Measurements from ENCODE around the gene ORM2.
"Not testable (repeated sequence)": the region's sequence is repeated elsewhere in the genome, so short reads cannot be mapped to it uniquely, and the experiment has no call there.

Gene ORM2

DNA sequence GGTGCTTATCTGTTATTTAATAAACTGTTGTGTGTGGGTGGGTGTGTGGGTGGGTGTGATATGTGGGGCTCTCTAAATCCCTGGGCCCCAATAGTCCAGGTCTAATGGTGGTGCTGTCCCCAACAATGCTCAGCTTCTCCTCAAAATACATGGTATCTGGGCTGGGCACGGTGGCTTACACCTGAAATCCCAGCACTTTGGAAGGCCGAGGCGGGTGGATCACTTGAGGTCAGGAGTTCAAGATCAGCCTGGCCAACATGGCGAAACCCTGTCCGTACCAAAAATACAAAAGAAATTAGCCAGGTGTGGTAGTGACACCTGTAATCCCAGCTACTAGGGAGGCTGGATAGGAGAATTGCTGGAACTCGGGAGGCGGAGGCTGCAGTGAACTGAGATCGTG is 11.3 kb upstream of the ORM2 start:
- H3K4me1 Mint-ChIP-seq, result peaks cover 4% of the 10 kb centered on the region
- H3K27ac Mint-ChIP-seq, result no peak overlapping the region
- H3K27me3 Mint-ChIP-seq (ENCODE audit: low read depth, poor library complexity), result peaks cover 8% of the 10 kb centered on the region
- H3K36me3 Mint-ChIP-seq (ENCODE audit: low read depth), result no peaks in the 10 kb centered on the region
- TF ChIP-seq, protein P1, sequence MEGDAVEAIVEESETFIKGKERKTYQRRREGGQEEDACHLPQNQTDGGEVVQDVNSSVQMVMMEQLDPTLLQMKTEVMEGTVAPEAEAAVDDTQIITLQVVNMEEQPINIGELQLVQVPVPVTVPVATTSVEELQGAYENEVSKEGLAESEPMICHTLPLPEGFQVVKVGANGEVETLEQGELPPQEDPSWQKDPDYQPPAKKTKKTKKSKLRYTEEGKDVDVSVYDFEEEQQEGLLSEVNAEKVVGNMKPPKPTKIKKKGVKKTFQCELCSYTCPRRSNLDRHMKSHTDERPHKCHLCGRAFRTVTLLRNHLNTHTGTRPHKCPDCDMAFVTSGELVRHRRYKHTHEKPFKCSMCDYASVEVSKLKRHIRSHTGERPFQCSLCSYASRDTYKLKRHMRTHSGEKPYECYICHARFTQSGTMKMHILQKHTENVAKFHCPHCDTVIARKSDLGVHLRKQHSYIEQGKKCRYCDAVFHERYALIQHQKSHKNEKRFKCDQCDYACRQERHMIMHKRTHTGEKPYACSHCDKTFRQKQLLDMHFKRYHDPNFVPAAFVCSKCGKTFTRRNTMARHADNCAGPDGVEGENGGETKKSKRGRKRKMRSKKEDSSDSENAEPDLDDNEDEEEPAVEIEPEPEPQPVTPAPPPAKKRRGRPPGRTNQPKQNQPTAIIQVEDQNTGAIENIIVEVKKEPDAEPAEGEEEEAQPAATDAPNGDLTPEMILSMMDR (IDR thresholded peaks at IDR 0.05), result no peak
- H3K9me3 Mint-ChIP-seq, result no peaks in the 10 kb centered on the region
- DNase-seq, result no peak
- H3K4me3 Mint-ChIP-seq, result no peak overlapping the region

DNA sequence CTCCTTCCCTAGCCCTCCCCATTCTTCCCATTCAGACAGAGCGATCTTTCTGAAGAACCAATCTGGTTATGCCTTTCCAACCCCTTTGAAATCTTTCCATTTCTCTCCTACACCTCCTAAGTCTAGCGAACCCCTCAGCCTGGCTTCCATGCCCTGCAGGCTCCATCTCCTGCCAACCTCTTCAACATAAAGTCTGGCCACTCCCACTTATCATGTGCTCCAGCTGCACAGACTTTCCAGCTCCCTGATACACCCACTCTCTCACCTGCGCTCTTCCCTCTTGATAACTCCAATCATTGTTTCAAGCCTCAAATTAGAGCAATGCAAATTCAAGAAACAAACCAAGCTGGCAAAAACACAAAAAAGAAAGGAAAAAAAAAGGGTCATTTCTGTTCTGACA is 10.5 kb upstream of the ORM2 start:
- H3K4me1 Mint-ChIP-seq, result peaks cover 4% of the 10 kb centered on the region
- TF ChIP-seq, protein P1 (IDR thresholded peaks at IDR 0.05), result no peak
- no peaks in the 10 kb centered on the region for H3K9me3 Mint-ChIP-seq
- H3K27me3 Mint-ChIP-seq (ENCODE audit: low read depth, poor library complexity), result peaks cover 8% of the 10 kb centered on the region
- no peak for DNase-seq
- no peak overlapping the region for H3K27ac Mint-ChIP-seq
- H3K4me3 Mint-ChIP-seq, result no peak overlapping the region
- H3K36me3 Mint-ChIP-seq (ENCODE audit: low read depth), result no peaks in the 10 kb centered on the region

DNA sequence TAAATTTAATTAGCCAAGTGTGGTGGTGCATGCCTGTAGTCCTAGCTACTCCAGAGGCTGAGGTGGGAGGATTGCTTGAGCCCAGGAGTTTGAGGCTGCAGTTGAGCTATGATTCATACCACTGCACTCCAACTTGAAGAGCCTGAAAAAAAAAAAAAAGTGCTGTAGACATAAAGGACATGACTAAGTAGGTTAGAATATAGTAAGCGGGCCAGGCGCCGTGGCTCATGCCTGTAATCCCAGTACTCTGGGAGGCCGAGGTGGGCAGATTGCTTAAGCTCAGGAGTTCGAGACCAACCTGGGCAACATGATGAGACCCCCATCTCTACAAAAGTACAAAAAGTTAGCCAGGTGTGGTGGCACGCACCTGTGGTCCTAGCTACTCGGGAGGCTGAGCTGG is 9.0 kb upstream of the ORM2 start:
- H3K4me3 Mint-ChIP-seq; H3K27me3 Mint-ChIP-seq (ENCODE audit: low read depth, poor library complexity); DNase-seq; H3K27ac Mint-ChIP-seq; H3K4me1 Mint-ChIP-seq; H3K9me3 Mint-ChIP-seq; H3K36me3 Mint-ChIP-seq (ENCODE audit: low read depth): not testable (repeated sequence)

DNA sequence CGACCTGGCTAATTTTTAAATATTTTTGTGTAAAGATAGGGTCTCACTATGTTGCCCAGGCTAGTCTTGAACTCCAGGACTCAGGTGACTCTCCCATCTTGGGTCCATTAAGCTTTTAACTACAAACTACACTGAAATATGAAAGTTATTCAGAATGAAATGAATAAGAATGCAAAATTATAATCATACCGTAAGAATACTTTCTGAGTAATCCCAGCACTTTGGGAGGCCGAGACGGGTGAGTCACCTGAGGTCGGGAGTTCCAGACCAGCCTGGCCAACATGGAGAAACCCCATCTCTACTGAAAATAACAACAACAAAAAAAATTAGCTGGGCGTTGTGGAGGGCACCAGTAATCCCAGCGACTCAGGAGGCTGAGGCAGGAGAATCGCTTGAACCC is 7.9 kb upstream of the ORM2 start:
- H3K9me3 Mint-ChIP-seq, result no peaks in the 10 kb centered on the region
- H3K27ac Mint-ChIP-seq, result no peak overlapping the region
- no peak for DNase-seq
- no peak overlapping the region for H3K4me3 Mint-ChIP-seq
- H3K4me1 Mint-ChIP-seq, result peaks cover under 1% of the 10 kb centered on the region
- TF ChIP-seq, protein P1 (IDR thresholded peaks at IDR 0.05), result no peak
- H3K27me3 Mint-ChIP-seq (ENCODE audit: low read depth, poor library complexity), result peaks cover 3% of the 10 kb centered on the region
- H3K36me3 Mint-ChIP-seq (ENCODE audit: low read depth), result no peaks in the 10 kb centered on the region

DNA sequence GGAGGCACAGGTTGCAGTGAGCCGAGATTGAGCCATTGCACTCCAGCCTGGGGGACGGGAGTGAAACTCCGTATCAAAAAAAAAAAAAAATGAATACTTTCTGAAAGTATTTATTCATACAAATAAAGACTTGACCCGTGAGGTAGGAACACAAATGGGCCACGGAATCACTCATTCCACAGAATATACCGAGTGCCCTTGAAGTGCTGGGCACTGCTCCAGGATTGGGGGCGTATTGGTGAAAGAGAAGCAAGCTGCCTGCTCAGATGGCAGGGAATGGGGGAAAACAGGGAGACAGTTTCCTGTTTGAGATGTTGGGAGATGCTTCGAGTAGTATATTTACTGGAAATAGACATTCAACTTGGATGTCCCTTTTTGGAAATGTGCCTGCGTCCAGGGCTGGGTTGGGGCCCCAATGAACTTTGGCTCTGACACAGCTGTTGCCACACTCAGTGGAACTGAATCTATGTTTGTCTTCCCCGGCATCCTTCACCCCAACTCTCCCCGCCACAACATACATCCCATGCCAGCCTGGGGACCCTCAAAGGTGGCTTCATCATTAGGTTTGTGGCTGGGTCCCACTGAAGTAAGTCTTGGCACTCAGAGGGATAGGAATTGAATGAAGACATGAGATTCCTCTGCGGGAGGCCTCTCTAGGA is 7.4 kb upstream of the ORM2 start:
- not testable (repeated sequence) for H3K27ac Mint-ChIP-seq; H3K9me3 Mint-ChIP-seq; DNase-seq; H3K4me1 Mint-ChIP-seq; H3K36me3 Mint-ChIP-seq (ENCODE audit: low read depth); H3K4me3 Mint-ChIP-seq; H3K27me3 Mint-ChIP-seq (ENCODE audit: low read depth, poor library complexity)

DNA sequence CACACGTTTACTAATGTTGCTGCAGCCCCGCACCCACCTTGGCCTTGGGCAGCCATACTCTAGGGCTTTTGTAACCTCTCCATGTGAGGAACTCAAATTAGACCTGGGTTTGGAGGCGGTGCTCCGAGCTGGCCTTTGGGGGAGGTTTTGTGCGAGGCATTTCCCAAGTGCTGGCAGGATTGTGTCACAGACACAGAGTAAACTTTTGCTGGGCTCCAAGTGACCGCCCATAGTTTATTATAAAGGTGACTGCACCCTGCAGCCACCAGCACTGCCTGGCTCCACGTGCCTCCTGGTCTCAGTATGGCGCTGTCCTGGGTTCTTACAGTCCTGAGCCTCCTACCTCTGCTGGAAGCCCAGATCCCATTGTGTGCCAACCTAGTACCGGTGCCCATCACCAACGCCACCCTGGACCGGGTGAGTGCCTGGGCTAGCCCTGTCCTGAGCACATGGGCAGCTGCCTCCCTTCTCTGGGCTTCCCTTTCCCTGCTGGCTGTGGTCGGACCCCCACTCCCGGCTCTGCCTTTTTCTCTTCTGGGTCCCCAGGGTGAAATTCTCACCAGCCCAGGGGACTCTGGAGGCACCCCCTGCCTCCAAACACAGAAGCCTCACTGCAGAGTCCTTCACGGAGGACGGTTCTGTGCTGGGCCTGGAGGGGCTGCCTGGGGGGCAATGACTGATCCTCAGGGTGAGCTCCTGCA is 6.7 kb upstream of the ORM2 start, which contains the start of gene ORM1:
TSS of gene ORM1 (plus strand) at position 268 of the 701 bp plus-strand sequence. CDS start at position 304, 36 bp downstream.
- H3K36me3 Mint-ChIP-seq (ENCODE audit: low read depth); H3K4me3 Mint-ChIP-seq; H3K27ac Mint-ChIP-seq; DNase-seq; H3K4me1 Mint-ChIP-seq; H3K9me3 Mint-ChIP-seq; H3K27me3 Mint-ChIP-seq (ENCODE audit: low read depth, poor library complexity): not testable (repeated sequence)

DNA sequence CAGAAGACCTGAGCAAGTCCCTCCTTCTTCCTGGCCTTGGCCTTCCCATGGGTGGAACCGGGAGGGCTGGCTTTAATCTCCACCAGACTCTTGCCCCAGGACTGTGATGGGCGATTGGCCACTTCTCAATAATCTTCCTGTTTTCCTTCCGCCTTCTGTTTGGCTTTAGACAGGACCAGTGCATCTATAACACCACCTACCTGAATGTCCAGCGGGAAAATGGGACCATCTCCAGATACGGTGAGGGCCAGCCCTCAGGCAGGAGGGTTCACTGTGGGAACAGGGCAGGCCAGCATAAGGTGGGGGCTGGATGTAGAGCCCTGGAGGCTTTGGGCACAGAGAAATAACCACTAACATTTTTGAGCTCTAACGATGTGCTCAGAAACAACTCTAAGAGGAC is 5.8 kb upstream of the ORM2 start:
- not testable (repeated sequence) for H3K36me3 Mint-ChIP-seq (ENCODE audit: low read depth); DNase-seq; H3K4me1 Mint-ChIP-seq; H3K9me3 Mint-ChIP-seq; H3K4me3 Mint-ChIP-seq; H3K27me3 Mint-ChIP-seq (ENCODE audit: low read depth, poor library complexity); H3K27ac Mint-ChIP-seq

DNA sequence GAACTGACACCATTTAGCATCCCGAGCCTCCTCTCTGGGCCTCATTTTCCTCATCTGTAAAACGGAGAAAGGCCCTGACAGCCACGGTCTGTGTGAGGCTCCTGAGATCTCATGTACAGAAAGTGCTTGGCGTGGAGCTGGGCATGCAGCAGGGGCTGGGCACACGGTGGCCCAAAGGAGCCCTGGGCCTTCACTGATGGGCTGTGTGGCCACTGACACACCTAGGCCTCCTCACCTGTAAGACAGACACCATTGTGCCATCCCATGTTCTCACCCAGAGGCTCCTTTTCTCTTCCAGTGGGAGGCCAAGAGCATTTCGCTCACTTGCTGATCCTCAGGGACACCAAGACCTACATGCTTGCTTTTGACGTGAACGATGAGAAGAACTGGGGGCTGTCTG is 5.2 kb upstream of the ORM2 start:
- H3K4me1 Mint-ChIP-seq, result no peaks in the 10 kb centered on the region

DNA sequence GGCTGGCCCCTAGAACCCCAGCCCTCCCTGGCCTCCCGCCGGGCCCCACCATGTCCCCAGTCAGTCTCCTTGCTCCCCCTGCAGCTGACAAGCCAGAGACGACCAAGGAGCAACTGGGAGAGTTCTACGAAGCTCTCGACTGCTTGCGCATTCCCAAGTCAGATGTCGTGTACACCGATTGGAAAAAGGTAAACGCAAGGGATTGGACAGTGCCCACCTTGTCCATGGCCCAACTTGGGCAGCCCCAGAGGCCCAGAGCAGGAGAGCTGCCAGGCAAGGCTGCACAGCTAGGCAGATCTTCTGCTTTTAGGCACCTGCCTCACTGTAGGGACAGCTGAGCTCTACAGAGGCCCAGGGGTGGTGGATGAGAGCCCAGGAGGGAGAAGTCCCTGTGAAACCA is 4.7 kb upstream of the ORM2 start:
- not testable (repeated sequence) for H3K27me3 Mint-ChIP-seq (ENCODE audit: low read depth, poor library complexity); H3K4me1 Mint-ChIP-seq; H3K36me3 Mint-ChIP-seq (ENCODE audit: low read depth); H3K9me3 Mint-ChIP-seq; H3K27ac Mint-ChIP-seq; H3K4me3 Mint-ChIP-seq; DNase-seq

More for the DNA sequence above, 5.2 kb upstream of the ORM2 start:
- H3K4me3 Mint-ChIP-seq, result no peak overlapping the region
- no peak for DNase-seq
- H3K9me3 Mint-ChIP-seq, result no peaks in the 10 kb centered on the region
- H3K27me3 Mint-ChIP-seq (ENCODE audit: low read depth, poor library complexity), result no peaks in the 10 kb centered on the region
- TF ChIP-seq, protein P1 (IDR thresholded peaks at IDR 0.05), result no peak
- no peaks in the 10 kb centered on the region for H3K36me3 Mint-ChIP-seq (ENCODE audit: low read depth)
- H3K27ac Mint-ChIP-seq, result no peak overlapping the region

DNA sequence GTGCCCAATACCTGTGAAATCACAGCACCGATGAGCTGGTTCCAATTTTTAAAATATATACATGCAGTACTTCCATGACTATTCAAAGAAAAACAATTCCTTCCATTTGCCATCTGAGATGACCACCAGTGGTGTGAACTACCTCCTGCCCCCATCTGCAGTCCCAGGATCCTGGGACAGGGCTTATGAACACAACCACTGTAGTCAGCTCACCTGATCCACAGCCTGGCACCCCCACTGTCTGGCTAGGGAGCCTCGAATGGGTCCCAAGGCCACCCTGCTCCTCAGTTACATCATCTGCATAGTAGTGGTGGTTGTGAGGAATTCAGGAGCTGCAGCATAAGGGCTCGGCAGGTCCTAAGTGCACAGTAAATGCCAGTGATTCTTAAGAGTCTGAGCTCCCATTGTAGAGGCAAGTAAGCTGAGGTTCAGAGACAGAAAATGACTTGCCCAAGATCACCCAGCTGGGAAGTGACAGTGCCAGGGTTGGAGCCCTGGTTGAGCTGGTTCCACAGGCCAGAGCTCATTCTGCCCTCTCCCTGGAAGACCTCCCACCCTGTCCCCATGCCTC is 3.9 kb upstream of the ORM2 start:
- H3K4me3 Mint-ChIP-seq, result not testable (repeated sequence)

More for the DNA sequence above, 3.9 kb upstream of the ORM2 start:
- not testable (repeated sequence) for H3K36me3 Mint-ChIP-seq (ENCODE audit: low read depth); H3K27ac Mint-ChIP-seq; H3K4me1 Mint-ChIP-seq; DNase-seq; H3K9me3 Mint-ChIP-seq; H3K27me3 Mint-ChIP-seq (ENCODE audit: low read depth, poor library complexity)
